ENCODE measurements around the gene NDST1. TPM values are rescaled to one million over a fixed set of nuclear protein-coding genes. Genes with fewer than 3 reads are reported as not detected.

Gene NDST1
- total RNA-seq, 1 experiment from 2014 or later: 8.4 TPM

- Histone ChIP-seq H2AFZ (ENCODE audit: low read length) (no peak overlapping the region), H3K4me3 (ENCODE audit: low read length) (no peak overlapping the region)
These were observed 24.2 kb downstream of the NDST1 start for GRCh38 chr5:150532151-150532550.

GRCh38 chr5:150532996-150533395 is 25.1 kb downstream of the NDST1 start:
- H3K4me3 ChIP-seq (ENCODE audit: low read length): no peak overlapping the region

More at GRCh38 chr5:150532151-150532550, 24.2 kb downstream of the NDST1 start:
- no peak for DNase-seq
- H3K9ac ChIP-seq (ENCODE audit: low read length): no peak overlapping the region
- no peaks in the 10 kb centered on the region for H3K36me3 ChIP-seq (ENCODE audit: insufficient read depth, low read length)
- H4K20me1 ChIP-seq (ENCODE audit: insufficient read depth, low read depth, low read length): no peaks in the 10 kb centered on the region
- H3K4me2 ChIP-seq (ENCODE audit: low read depth, low read length, poor library complexity, severe bottlenecking): no peak overlapping the region
- no peaks in the 10 kb centered on the region for H3K9me2 ChIP-seq (replicated peaks; ENCODE audit: insufficient read depth, low read length)
- no peaks in the 10 kb centered on the region for H3K27me3 ChIP-seq (ENCODE audit: low read length)
- H3K27ac ChIP-seq (ENCODE audit: low read length): no peak overlapping the region
- no peaks in the 10 kb centered on the region for H3K79me2 ChIP-seq (ENCODE audit: low read length)
- H3K4me1 ChIP-seq (ENCODE audit: low read length): peaks cover 4% of the 10 kb centered on the region
- H3K9me3 ChIP-seq (ENCODE audit: low read length): no peaks in the 10 kb centered on the region

GRCh38 chr5:150534811-150535210 is 26.9 kb downstream of the NDST1 start:
- Histone ChIP-seq H3K4me1 (ENCODE audit: low read length) (no peaks in the 10 kb centered on the region), H3K36me3 (ENCODE audit: insufficient read depth, low read length) (no peaks in the 10 kb centered on the region), H3K4me2 (ENCODE audit: low read depth, low read length, poor library complexity, severe bottlenecking) (no peak overlapping the region), H3K27ac (ENCODE audit: low read length) (no peak overlapping the region), H3K9ac (ENCODE audit: low read length) (no peak overlapping the region), H3K9me3 (ENCODE audit: low read length) (no peaks in the 10 kb centered on the region), H2AFZ (ENCODE audit: low read length) (no peak overlapping the region), H3K27me3 (ENCODE audit: low read length) (no peaks in the 10 kb centered on the region), H3K4me3 (ENCODE audit: low read length) (no peak overlapping the region), H3K9me2 (replicated peaks; ENCODE audit: insufficient read depth, low read length) (no peaks in the 10 kb centered on the region), H3K79me2 (ENCODE audit: low read length) (no peaks in the 10 kb centered on the region), H4K20me1 (ENCODE audit: insufficient read depth, low read depth, low read length) (no peaks in the 10 kb centered on the region)
- DNase-seq: no peak

More at GRCh38 chr5:150532996-150533395, 25.1 kb downstream of the NDST1 start:
- no peak overlapping the region for H3K27ac ChIP-seq (ENCODE audit: low read length)
- no peaks in the 10 kb centered on the region for H4K20me1 ChIP-seq (ENCODE audit: insufficient read depth, low read depth, low read length)
- no peak overlapping the region for H3K9ac ChIP-seq (ENCODE audit: low read length)
- no peaks in the 10 kb centered on the region for H3K36me3 ChIP-seq (ENCODE audit: insufficient read depth, low read length)
- no peaks in the 10 kb centered on the region for H3K79me2 ChIP-seq (ENCODE audit: low read length)
- H2AFZ ChIP-seq (ENCODE audit: low read length): no peak overlapping the region
- no peaks in the 10 kb centered on the region for H3K27me3 ChIP-seq (ENCODE audit: low read length)
- no peak overlapping the region for H3K4me2 ChIP-seq (ENCODE audit: low read depth, low read length, poor library complexity, severe bottlenecking)
- peaks cover 4% of the 10 kb centered on the region for H3K4me1 ChIP-seq (ENCODE audit: low read length)
- H3K9me2 ChIP-seq (replicated peaks; ENCODE audit: insufficient read depth, low read length): no peaks in the 10 kb centered on the region
- H3K9me3 ChIP-seq (ENCODE audit: low read length): no peaks in the 10 kb centered on the region
- DNase-seq: no peak

GRCh38 chr5:150535611-150536010 is 27.7 kb downstream of the NDST1 start:
- Histone ChIP-seq H3K9me2 (replicated peaks; ENCODE audit: insufficient read depth, low read length) (no peaks in the 10 kb centered on the region), H3K9ac (ENCODE audit: low read length) (no peak overlapping the region), H3K4me3 (ENCODE audit: low read length) (no peak overlapping the region), H3K27ac (ENCODE audit: low read length) (no peak overlapping the region), H3K9me3 (ENCODE audit: low read length) (no peaks in the 10 kb centered on the region), H4K20me1 (ENCODE audit: insufficient read depth, low read depth, low read length) (no peaks in the 10 kb centered on the region), H3K27me3 (ENCODE audit: low read length) (no peaks in the 10 kb centered on the region), H2AFZ (ENCODE audit: low read length) (no peak overlapping the region), H3K79me2 (ENCODE audit: low read length) (no peaks in the 10 kb centered on the region), H3K4me1 (ENCODE audit: low read length) (no peaks in the 10 kb centered on the region), H3K36me3 (ENCODE audit: insufficient read depth, low read length) (no peaks in the 10 kb centered on the region), H3K4me2 (ENCODE audit: low read depth, low read length, poor library complexity, severe bottlenecking) (no peak overlapping the region)
- DNase-seq: no peak

- Histone ChIP-seq H3K27me3 (ENCODE audit: low read length) (no peaks in the 10 kb centered on the region), H2AFZ (ENCODE audit: low read length) (no peak overlapping the region), H3K9me2 (replicated peaks; ENCODE audit: insufficient read depth, low read length) (no peaks in the 10 kb centered on the region), H3K9me3 (ENCODE audit: low read length) (no peaks in the 10 kb centered on the region), H3K36me3 (ENCODE audit: insufficient read depth, low read length) (no peaks in the 10 kb centered on the region), H3K27ac (ENCODE audit: low read length) (no peak overlapping the region), H3K79me2 (ENCODE audit: low read length) (no peaks in the 10 kb centered on the region), H3K4me3 (ENCODE audit: low read length) (no peak overlapping the region), H4K20me1 (ENCODE audit: insufficient read depth, low read depth, low read length) (no peaks in the 10 kb centered on the region), H3K9ac (ENCODE audit: low read length) (no peak overlapping the region), H3K4me1 (ENCODE audit: low read length) (no peaks in the 10 kb centered on the region), H3K4me2 (ENCODE audit: low read depth, low read length, poor library complexity, severe bottlenecking) (no peak overlapping the region)
- DNase-seq: no peak
These were observed 30.3 kb downstream of the NDST1 start for GRCh38 chr5:150538007-150538917.

- Histone ChIP-seq H3K4me1 (ENCODE audit: low read length) (no peaks in the 10 kb centered on the region; the same call in 1 of the 2 replicates), H3K4me3 (ENCODE audit: low read length) (no peak overlapping the region), H3K79me2 (ENCODE audit: low read length) (no peaks in the 10 kb centered on the region), H4K20me1 (ENCODE audit: insufficient read depth, low read depth, low read length) (no peaks in the 10 kb centered on the region), H2AFZ (ENCODE audit: low read length) (no peak overlapping the region), H3K9me2 (replicated peaks; ENCODE audit: insufficient read depth, low read length) (no peaks in the 10 kb centered on the region), H3K4me2 (ENCODE audit: low read depth, low read length, poor library complexity, severe bottlenecking) (no peak overlapping the region), H3K36me3 (ENCODE audit: insufficient read depth, low read length) (no peaks in the 10 kb centered on the region), H3K27me3 (ENCODE audit: low read length) (no peaks in the 10 kb centered on the region), H3K9ac (ENCODE audit: low read length) (no peak overlapping the region), H3K9me3 (ENCODE audit: low read length) (no peaks in the 10 kb centered on the region), H3K27ac (ENCODE audit: low read length) (no peak overlapping the region)
- no peak for DNase-seq
These were observed 31.3 kb downstream of the NDST1 start for GRCh38 chr5:150539206-150539605.

GRCh38 chr5:150540042-150540441 is 32.1 kb downstream of the NDST1 start:
- H2AFZ ChIP-seq (ENCODE audit: low read length): no peak overlapping the region
- H3K4me3 ChIP-seq (ENCODE audit: low read length): no peak overlapping the region
- H3K79me2 ChIP-seq (ENCODE audit: low read length): no peaks in the 10 kb centered on the region
- H3K27me3 ChIP-seq (ENCODE audit: low read length): no peaks in the 10 kb centered on the region
- no peak overlapping the region for H3K9ac ChIP-seq (ENCODE audit: low read length)
- H3K4me1 ChIP-seq (ENCODE audit: low read length): peaks cover 4% of the 10 kb centered on the region
- no peak overlapping the region for H3K4me2 ChIP-seq (ENCODE audit: low read depth, low read length, poor library complexity, severe bottlenecking)
- no peak overlapping the region for H3K27ac ChIP-seq (ENCODE audit: low read length)
- no peaks in the 10 kb centered on the region for H3K36me3 ChIP-seq (ENCODE audit: insufficient read depth, low read length)
- H3K9me3 ChIP-seq (ENCODE audit: low read length): no peaks in the 10 kb centered on the region
- no peak for DNase-seq
- H3K9me2 ChIP-seq (replicated peaks; ENCODE audit: insufficient read depth, low read length): no peaks in the 10 kb centered on the region
- no peaks in the 10 kb centered on the region for H4K20me1 ChIP-seq (ENCODE audit: insufficient read depth, low read depth, low read length)

- H3K4me2 ChIP-seq (ENCODE audit: low read depth, low read length, poor library complexity, severe bottlenecking): no peak overlapping the region
- no peaks in the 10 kb centered on the region for H4K20me1 ChIP-seq (ENCODE audit: insufficient read depth, low read depth, low read length)
- H3K4me1 ChIP-seq (ENCODE audit: low read length): peaks cover 4% of the 10 kb centered on the region
- no peak overlapping the region for H3K27ac ChIP-seq (ENCODE audit: low read length)
- no peaks in the 10 kb centered on the region for H3K9me2 ChIP-seq (replicated peaks; ENCODE audit: insufficient read depth, low read length)
- no peaks in the 10 kb centered on the region for H3K9me3 ChIP-seq (ENCODE audit: low read length)
- H2AFZ ChIP-seq (ENCODE audit: low read length): no peak overlapping the region
- H3K36me3 ChIP-seq (ENCODE audit: insufficient read depth, low read length): no peaks in the 10 kb centered on the region; the same call in 1 of the 2 replicates
- DNase-seq: no peak
- H3K27me3 ChIP-seq (ENCODE audit: low read length): no peaks in the 10 kb centered on the region
- no peak overlapping the region for H3K4me3 ChIP-seq (ENCODE audit: low read length)
- no peak overlapping the region for H3K9ac ChIP-seq (ENCODE audit: low read length)
- H3K79me2 ChIP-seq (ENCODE audit: low read length): no peaks in the 10 kb centered on the region
These were observed 32.9 kb downstream of the NDST1 start for GRCh38 chr5:150540615-150541396.

Data from Karpas-422 (cell line).